GM21717 (cell line): ENCODE data around the gene MXRA7.
"Not testable (repeated sequence)": the region's sequence is repeated elsewhere in the genome, so short reads cannot be mapped to it uniquely, and the experiment has no call there.

Experiments used
- ATAC-seq: cut with Tn5 transposase; IDR thresholded peaks from one replicate; pipeline ENCODE4 v1.9.1; 2021; ENCODE audit warnings: mild to moderate bottlenecking, moderate library complexity; ENCODE audit not compliant: unreplicated experiment

Gene MXRA7

GRCh38 chr17:76716146-76716838 is 5.5 kb upstream of the MXRA7 start:
- no peak for ATAC-seq

DNA sequence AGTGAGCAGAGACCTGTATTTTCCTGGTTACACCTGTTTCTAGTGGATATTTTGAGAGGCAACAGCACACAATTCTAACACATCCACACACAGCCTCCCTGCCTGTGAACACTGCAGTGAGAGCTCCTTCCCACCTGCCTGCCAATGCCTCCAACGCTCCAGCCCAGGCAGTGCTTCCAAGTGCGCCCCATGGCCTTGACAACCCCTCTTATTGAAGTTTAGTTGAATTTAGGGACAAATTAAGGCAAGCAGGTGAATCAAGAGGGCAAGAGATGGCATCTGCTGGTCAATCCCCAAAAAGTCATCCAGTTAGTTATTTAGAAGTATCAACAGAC is 4.7 kb upstream of the MXRA7 start:
- ATAC-seq = no peak

DNA sequence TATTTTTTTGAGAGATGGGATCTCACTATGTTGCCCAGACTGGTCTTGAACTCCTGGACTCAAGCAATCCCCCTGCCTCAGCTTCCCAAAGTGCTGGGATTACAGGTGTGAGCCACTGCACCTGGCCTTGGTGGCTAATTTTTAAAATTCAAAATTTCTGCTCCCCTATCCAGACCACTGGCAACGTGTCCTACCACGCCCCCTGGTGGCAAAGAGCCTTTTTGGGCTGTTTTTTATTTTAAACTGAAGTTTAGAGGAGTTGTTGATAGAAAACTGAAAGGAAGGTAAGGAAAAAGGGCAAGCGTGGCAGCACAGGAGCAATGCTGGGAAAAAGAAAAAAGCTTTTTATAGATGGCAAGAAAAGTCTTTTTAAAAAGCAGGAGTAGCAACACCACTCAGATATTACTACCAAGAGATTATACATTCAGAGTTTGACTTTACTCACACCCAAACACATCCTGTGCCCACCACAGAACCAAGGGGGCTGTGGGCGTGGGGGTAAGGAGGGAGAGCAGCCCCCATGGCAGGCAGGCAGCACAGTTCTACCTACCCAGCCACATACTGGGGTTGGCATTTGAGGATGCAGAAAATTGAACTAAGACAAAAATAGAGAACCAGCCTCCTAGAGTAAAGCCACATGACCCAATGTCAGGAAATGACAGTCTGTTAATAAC is 4.2 kb upstream of the MXRA7 start:
- no peak for ATAC-seq

DNA sequence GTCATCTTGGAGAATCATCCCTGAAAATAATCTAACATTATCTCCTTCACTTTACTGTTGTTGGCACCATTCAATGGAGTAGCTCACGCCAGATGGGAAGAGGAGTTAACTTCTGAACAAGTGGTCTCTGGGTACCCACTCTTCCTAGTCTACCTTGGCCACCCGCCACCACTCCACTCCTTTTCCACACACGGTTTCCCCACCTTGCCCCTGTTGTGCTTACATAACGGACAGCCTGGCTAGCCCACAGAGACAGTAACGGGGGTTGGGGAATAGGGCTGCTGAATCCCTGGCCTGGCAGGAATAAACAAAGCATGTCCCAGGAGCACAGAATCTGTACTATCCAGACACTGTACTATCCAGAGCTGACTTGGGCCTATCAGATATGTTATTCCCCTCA is 3.6 kb upstream of the MXRA7 start:
- ATAC-seq = no peak

- ATAC-seq = no peak
These were observed 3.0 kb upstream of the MXRA7 start for GRCh38 chr17:76713765-76714164.

GRCh38 chr17:76712321-76712720 is 1.6 kb upstream of the MXRA7 start:
- not testable (repeated sequence) for ATAC-seq

DNA sequence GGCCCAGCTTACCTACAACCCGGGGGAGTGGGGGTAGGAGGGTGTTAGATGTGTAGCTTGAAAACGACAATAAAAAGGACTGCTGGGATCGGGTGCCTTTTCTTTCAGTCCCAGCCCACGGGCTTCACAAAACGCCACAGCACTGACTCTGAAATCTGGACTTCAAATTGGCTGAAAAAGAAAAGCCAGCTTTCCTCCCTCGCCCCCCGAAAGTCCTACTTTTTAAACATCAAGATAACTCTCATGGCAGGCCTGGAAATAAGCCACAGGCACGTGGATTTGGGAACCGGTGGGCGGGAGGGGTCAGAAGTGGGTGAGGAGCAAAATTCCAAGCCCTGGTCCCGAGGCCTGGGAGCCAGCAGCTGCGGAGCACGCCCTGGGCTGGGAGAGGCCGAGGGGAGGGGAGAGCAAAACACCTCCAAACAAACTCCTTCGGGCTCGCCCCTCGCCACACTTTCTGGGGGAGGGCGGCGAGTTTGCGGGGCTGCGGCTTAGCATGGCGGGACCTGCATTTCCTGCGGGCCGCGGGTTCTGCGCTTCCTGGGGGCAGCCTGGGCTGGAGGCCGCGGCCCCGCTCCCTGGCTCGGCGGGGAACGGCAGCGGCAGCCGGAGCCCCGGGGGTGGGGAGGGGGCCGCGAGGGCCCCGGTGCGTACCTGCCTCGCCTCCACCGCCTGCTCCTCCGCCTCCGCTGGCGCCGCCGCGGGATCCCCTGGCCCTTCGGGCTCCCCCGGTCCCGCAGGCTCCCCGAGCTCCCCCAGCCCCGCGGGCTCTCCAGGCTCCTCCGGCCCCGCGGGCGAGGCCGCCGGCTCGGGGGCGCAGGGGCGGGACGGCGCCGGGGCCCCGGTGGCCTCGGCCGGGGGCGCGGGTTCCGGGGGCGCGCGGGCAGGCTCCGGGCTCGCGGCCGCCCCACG is 558 bp downstream of the MXRA7 start:
- not testable (repeated sequence) for ATAC-seq

- ATAC-seq = no peak
These were observed 1.5 kb downstream of the MXRA7 start for GRCh38 chr17:76709077-76709950.

GRCh38 chr17:76707985-76708807 is 2.6 kb downstream of the MXRA7 start:
- ATAC-seq = no peak

DNA sequence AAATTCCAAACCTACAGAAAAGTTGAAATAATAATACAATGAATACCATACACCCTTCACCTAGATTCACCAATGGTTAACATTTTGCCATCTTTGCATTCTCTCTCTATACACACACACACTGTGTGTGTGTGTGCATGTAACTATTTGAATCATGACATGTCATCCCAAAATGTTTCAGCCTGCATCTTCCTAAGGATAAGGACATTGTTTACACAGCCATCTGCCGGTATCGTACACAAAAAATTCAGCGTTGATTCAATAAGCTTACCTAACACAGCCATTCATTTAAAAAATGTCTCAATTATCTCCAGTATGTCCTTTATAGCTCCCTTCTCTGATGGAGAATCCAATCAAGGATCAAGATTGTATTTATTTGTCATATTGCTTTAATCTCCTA is 3.9 kb downstream of the MXRA7 start:
- no peak for ATAC-seq

GRCh38 chr17:76704805-76705204 is 6.0 kb downstream of the MXRA7 start:
- ATAC-seq = no peak

DNA sequence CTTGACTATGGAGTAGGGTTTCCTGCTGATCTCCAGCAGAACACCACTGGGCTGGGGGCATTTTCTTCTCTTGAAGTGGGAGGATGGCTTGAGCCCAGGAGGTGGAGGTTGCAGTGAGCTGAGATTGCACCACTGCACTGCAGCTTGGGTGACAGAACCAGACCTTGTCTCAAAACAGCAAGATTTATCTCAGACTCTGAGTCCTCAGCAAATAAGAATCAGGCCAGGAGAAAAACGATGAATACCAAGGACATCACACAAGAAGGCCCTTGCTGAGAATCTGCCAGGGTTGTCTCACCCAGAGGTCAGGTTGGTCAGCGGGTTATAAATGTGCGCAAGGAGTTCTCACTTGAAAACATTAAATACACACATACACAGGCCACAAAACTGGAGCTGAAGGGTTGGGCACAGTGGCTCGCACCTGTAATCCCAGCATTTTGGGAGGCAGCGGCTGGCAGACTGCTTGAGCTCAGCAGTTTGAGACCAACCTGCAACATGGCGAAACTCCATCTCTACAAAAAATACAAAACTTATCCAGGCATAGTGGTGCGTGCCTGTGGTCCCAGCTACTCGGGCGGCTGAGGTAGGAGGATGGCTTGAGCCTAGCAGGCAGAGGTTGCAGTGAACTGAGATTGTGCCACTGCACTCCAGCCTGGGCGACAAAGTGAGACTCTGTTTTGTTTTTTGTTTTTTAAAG is 7.7 kb downstream of the MXRA7 start:
- ATAC-seq = no peak

GRCh38 chr17:76702076-76702475 is 8.7 kb downstream of the MXRA7 start:
- ATAC-seq = no peak

- no peak for ATAC-seq
These were observed 9.2 kb downstream of the MXRA7 start for GRCh38 chr17:76701471-76701967.

- no peak for ATAC-seq
These were observed 9.9 kb downstream of the MXRA7 start for GRCh38 chr17:76700617-76701470.

DNA sequence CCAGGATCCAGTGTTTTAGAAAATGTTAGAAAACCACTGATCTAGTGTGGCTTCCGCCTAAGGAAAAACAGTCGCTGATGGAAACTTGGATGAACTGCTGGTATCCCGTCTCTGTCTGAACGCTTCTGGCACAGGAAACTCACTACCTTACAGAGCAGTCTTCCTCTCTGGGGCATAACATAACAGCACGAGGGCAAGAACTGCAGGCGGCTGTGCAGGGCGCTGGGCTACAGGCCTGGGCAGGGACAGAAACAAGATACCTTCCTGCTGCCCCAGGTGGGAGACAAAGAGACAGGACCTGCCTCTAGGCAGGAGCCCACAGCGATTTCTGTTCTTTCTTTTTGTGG is 10.5 kb downstream of the MXRA7 start:
- ATAC-seq = no peak

DNA sequence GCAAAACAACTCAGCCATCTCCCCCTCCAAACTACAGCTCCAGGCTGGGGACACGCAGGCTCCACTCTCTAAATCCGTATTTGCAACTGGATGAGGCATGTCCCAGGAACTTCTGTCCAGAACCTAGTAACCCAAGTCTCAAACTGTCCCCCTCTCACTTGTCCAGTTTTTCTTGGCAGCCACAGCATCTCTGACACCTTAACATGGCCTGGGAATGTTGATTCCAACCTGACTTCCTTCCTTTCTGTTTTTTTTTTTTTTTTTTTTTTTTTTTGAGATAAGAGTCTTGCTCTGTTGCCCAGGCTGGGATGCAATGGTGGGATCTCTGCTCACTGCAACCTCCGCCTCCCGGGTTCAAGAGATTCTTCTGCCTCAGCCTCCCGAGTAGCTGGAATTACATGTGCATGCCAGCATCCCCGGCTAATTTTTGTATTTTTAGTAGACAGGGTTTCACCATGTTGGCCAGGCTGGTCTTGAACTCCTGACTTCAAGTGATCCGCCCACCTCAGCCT is 12.2 kb downstream of the MXRA7 start:
- not testable (repeated sequence) for ATAC-seq
